GM19099 (cell line): ENCODE data around the gene CKMT2.

Experiments used
- POLR2A ChIP-seq: IDR thresholded peaks from 3 replicates; pipeline ENCODE4 v1.6.1; 2011; ENCODE audit warnings: low read depth; ENCODE audit not compliant: insufficient read length; ENCODE audit errors: extremely low read depth

The CKMT2 gene

DNA sequence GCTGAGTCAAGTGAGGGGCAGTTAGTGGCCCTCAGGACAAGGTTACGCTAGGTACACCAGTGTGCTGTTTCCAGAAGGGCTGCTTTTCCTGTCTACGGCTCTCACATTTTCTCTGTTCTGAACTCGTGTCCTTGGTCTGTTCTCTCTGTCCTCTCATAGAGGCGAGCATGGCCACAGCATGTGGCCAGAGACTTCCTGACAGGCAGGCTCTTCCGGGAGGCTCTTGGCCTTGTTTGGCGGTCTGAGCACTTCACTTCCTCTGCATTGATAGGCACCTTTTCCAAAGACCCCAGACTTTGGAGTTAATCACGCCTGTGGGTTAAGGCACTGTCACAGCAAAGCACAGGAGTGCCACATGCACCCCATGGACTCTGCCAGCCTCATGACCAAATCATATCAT is 1.2 kb downstream of the CKMT2 start:
- TF ChIP-seq POLR2A: no peak

DNA sequence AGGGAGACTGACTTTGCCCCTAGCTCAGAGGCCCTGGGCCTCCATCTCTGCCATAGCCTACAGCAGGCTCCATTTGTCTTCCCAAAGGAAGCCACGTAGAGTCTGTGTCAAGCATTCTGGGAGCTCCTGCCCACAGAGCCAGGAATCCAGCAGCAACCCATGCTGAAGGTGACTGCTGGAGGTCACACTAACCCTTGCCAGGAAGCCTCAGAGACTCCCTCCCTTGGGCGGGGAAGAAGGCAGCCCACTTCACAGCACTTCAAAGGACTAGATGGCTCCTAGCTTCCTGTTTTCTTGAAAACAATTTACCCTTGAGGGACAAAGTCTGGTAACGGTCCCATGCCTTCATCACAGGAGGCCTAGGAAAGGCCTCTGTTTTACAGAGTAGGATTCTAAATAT is 1.7 kb downstream of the CKMT2 start:
- TF ChIP-seq POLR2A: no peak

DNA sequence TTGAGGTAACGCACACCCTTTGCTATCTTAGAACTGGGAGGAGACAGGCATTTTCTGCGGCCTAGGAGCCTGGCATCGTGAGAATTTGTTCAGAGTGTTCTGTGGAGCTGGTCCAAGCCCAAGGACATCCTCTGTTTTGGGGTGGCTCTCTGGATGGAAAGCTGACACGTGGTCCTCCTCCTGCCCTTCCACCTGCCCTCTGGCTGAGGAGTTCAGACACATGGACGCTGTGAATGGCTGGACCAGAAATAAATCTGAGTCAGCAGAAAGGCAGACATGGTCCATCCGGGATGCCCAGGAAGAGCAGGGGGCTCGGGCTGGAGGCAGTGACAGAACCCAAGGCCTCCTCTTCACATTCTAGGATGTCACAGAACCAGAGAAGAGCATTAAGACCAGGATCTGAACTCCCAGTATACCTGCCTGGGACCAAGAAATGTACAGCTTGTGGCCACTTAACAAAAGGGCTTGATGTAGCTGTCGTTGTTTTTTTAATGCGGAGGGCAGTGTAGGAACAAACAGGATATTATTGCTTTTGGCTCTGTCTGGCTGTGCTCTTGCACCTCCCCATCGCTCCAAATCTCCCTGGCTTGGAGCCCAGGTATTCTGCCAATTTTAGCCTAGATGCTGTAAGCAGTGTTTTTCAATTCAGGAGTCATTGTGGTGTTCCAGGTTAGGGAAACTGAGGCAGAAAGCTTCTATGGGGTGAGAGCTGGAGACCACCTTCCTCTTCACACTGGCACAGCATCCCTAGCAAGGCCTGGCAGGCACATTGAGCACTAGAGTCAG is 2.4 kb downstream of the CKMT2 start:
- TF ChIP-seq POLR2A: no peak

DNA sequence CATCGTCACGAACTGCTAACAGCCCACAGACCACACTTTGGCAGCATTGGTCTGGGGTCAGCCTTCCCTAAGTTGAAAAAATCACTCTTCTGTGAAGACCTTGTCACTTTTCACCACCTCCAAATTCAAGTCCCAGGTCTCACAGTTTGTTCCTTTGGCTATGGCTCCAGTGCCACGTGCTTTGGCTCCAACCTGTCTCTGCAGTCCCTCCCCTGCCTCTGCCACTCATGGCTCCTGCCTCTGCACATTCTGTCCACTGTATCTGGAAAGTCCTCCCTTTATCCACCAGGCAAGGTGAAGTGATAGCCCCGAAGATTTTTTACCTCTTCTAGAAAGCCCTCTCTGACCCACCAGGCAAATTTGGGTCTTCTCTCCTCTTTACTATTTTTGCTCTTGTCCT is 5.3 kb downstream of the CKMT2 start:
- no peak for TF ChIP-seq POLR2A

DNA sequence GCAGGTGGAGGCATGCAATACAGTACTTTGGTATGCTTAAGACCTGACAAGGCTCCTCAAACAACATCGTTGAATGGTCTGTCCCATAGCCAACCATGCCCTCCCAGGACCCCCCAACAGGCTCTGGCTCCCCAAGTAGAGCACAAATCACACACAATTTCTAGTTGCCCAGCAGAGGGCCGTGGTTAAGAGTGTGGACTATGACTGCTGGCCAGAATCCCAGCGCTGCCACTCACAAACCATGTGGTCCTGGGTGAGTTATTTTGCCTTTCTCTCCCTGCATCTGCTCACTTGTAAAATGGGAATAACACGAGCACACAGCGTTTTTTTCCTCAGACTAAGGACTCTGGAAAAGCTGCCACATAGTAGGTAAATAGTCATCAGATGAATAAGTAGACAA is 6.5 kb downstream of the CKMT2 start:
- no peak for TF ChIP-seq POLR2A

DNA sequence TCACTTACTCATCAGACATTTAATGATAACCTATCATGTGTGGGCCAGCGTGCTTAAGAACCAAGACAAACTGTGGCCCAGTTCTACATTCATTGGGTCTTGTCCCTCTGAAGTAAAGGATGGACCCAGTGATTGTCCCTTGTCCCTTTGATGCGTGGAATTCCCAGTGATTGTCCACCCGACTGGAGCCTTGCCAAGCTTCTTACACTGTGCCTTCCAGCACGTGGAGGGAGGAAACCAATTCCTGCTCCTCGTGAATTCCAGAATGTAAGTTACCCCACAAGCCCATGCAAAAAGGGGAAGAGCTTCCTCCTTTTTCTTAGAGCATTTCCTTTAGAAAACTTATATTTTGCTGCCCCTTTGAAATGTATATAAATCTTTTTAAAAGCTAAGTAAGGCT is 7.9 kb downstream of the CKMT2 start:
- no peak for TF ChIP-seq POLR2A

DNA sequence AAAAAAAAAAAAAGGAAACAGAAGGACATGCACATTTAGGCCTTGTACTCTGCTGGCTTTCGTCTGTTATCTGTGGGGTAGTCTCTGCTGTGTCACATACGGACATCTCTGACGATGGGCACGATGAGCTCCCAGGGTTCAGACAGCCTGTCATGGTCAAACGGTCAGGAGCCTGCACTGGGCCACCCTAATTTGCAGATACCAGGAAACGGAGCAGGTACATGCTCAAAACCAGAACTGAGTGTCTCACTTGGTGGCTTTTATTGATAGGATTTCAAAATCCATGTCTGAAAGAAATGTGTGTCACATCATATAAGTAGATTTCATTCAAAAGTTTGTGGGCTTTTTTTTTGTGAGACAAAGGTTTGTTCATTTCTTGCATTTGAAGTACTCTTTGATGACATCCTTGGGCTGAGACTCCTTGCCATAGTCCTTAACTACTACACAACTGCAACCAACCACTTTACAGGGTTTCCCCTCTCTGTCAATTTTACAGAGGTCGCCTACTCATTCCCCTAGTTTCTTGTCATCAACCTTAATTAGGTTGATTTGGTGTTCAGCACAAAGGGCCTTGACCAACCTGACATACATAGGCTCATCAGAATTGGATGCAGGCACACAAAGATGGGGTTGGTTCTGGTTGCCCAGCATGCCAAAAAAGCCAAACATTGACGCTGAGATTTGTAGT is 9.0 kb downstream of the CKMT2 start:
- no peak for TF ChIP-seq POLR2A

DNA sequence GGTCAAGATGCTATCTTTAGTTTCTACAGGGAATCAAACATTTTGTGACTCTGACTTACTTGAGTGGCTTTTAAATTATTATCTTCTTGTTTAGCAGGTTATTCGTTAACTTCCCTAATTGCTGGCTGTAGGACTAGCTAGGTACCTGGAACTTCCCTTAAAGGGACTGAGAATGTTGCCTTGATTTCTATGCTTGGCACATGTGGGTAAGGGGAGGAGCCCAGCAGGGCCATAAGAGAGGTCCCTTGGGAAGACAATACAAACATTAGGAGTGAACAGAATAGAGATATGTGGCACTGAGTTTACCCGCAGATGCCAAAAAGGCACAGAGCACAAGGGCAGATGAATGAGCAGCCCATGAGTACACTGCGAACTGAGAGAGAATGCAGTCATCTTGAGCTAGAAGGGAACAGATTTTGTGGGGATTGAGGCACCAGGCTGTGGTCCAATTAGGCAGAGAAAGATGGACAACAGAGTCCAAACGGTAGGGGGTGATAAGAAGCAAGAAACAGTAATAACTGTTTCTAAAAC is 9.8 kb downstream of the CKMT2 start:
- TF ChIP-seq POLR2A: no peak

DNA sequence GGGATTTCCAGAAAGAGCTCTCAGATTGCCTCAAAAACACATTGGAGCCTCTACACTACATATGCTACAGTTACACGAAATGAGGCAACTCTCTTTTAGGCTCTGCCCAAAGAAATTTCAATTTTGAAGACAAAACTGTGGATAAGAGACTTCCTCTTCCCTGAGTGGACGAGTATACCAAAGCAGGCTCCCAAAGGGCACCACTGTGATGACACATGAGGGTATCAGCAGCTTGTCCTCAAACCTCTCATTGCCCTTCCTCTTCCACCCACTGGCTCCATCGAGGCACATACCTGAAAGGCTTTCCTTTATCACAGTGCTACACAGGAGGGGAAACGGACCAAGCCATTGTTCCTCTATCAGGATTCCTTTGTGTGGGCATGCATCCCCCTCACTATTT is 11.3 kb downstream of the CKMT2 start:
- no peak for TF ChIP-seq POLR2A

DNA sequence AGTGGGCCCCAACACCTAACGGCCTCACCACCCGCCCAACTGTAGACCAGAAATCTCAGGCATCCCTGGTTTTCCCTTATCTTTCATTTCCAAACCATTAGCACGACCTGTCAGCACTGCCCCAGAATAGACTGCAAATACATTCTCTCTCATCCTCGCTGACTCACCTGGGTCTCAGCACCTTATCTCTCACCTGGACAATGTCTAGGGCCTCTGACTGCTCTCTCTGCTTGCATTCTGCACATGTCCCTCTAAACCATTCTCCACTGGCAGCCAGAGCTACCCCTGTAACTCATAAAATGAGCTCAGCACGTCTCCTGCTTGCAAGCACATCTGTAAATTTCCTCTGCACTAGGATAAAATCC is 12.7 kb downstream of the CKMT2 start:
- TF ChIP-seq POLR2A: no peak

DNA sequence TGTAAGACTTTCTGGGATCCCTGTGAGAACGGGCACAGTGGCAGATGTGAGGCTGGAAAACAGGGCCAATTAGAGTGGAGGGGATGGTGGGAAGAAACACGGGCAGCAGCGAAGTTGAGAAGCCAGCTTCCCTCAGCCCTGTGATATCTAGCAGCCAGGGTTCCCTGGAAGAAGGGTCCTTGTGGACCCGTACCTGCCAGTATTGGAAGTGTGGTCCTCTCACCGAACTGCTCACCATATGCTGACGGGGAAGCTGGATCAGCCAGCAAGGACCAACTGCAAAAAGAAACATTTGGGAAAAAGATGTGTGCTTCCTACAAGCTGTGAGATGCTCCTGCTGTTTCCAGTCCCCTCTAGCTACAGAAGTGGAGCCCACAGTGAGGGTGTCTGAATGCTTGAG is 13.6 kb downstream of the CKMT2 start:
- TF ChIP-seq POLR2A: no peak

DNA sequence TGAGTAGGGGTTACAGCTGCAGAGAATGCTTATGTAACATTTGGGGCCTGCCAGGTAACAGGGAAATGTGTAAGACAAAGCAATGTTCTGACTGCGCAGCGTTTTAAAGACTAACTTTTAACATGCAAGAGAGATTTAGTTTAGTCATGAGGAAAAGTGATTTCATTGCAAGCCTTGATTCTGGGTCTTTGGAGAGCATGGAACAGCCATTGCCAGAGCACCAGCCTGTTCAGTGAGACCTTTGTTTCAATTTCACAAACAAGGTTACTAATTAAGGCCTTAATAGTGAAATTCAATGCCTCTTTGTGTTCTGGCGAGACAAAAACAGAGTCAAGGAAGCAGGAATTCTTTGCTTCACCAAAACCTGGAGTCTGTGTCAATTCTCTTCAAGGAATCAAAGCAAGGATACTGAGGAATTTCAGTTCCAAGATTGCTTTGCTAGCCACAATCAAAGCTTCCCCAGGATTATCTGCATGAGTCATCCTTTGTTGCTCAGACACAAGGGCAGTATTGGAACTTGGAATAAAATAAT is 14.4 kb downstream of the CKMT2 start:
- TF ChIP-seq POLR2A: no peak

DNA sequence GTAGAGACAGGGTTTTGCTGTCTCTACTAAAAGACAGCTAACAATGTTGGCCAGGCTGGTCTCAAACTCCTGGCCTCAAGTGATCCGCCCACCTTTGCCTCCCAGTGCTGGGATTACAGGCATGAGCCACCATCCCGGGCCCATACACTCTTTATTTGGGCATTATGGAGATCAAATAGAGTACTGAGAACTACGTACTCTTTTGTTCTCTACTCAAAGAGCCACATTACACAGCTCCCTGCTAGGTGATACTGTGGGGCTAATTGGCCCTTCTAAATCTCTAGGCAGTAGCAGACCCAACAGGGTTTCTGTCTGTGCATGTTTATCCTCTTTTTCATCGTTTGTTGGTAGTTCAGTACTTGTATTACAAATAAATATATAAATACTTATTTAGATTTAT is 16.1 kb downstream of the CKMT2 start:
- TF ChIP-seq POLR2A: no peak

DNA sequence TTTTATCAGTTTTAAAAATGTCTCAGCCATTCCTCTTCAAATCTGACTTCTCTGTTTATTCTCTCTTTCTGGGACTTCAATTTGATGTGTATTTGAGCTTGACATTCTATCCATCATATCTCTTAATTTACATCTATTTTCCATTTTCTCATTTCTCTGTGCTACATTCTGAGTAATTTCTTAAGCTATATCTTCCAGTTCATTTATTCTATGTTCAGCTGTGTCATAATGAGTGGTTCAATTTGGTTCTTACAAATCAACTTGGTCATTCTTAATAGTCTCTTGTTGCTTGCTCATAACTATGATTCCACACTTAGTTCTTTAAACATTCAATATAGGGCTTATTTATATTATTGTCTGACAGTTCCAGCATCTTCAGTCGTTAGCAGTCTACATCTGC is 16.9 kb downstream of the CKMT2 start:
- TF ChIP-seq POLR2A: no peak

DNA sequence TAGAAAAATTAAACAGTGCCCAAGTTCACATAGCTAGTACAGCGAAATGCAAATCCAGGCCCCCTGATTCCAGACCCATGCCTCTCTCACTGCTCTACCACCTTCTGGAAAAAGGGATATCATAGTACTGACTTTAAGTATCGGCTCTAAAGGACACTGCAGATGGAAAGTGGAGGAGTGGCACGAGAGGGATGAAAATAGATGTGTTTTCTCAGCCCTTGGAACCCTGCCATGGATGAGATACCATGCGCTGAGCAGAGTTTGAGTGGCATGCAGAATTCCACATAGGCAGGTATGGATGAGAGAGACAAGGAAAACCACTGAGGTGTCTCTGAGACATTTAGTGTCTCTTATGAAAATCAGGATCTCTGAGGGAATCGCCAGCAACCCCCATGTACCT is 18.8 kb downstream of the CKMT2 start:
- no peak for TF ChIP-seq POLR2A

DNA sequence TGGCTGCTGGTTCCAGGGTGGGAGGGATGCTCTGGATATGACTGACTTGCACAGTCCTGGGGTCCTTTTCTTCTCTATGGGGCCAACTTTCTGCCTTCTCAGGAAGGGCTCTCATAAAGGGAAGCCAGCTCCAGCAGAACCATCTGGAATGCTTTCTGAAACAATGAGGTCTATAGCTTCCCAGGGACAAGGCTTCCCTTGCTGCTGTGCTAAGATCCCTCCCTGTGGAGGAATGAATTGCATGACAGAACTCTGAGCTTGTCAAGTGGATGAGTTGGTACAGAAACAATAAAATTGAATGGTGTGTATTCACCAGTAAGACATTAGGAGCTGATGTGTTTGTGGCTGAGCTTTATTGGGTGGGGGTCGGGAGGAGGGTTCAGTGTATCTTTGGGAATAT is 19.8 kb downstream of the CKMT2 start:
- TF ChIP-seq POLR2A: no peak
